ENCODE measurements around the gene TMEM248. TPM values are rescaled to one million over a fixed set of nuclear protein-coding genes. Genes with fewer than 3 reads are reported as not detected.

Gene TMEM248
- total and polyA plus RNA-seq, 2 of the 8 experiments (the other 6 are each of a cell fraction or from before 2014, with no cell fraction given) = 63.6 to 126 TPM

DNA sequence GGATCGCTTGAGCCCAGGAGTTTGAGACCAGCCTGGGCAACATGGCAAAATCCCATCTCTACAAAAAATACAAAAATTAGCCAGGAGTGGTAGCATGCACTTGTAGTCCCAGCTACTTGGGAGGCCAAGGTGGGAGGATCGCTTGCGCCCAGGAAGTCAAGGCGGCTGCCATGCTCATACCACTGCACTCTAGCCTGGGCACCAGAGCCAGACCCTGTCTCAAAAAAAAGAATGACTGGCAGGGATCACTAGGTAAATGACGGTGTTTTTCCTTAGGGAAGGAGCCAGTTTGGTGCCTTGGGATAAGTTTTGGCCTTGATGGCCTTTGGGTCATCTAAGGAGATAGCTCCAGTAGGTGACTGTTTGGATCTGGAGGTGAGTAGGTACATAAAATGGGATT, 8.9 kb downstream of the TMEM248 start:
- Histone ChIP-seq H2AK5ac (ENCODE audit: low read depth, low read length) (no peak overlapping the region), H3K18ac (ENCODE audit: extremely low read depth, low read length) (no peak overlapping the region), H2BK15ac (ENCODE audit: low read length) (no peak overlapping the region), H4K8ac (ENCODE audit: extremely low read depth, insufficient read depth, low read length) (no peak overlapping the region), H2AFZ (ENCODE audit: low read length) (no peak overlapping the region), H3K79me2 (ENCODE audit: control insufficient read depth in 1 of 2, insufficient read depth in 2 of 2, low read length in 2 of 2) (peaks cover 2 to 93% of the 10 kb centered on the region in 2 experiments), H3K14ac (ENCODE audit: insufficient read length) (no peak overlapping the region), H3K23me2 (ENCODE audit: low read depth, low read length) (no peaks in the 10 kb centered on the region), H3K4ac (replicated peaks; ENCODE audit: insufficient read length, low read depth, low read length) (no peak overlapping the region), H3K9ac (replicated peaks in 1 of 4; ENCODE audit: extremely low read depth in 1 of 4, low read depth in 3 of 4, low read length in 3 of 4) (no peak overlapping the region), H2BK12ac (ENCODE audit: low read depth, low read length) (no peak overlapping the region), H3K27ac (ENCODE audit: low read depth, low read length) (no peak overlapping the region), H2BK5ac (ENCODE audit: low read depth, low read length) (peak overlapping the region; percentile 71; the same call in 1 of the 2 replicates), H3K4me1 (replicated peaks in 1 of 4; ENCODE audit: control insufficient read depth in 3 of 4, insufficient read depth in 4 of 4, low read length in 3 of 4) (peaks cover 3 to 8% (median 4%) of the 10 kb centered on the region in 4 experiments; a peak in 6 of 7 replicates), H3K4me3 (ENCODE audit: extremely low read depth in 1 of 4, insufficient read depth in 2 of 4, low read depth in 3 of 4, low read length in 4 of 4) (no peak overlapping the region), H2BK120ac (replicated peaks; ENCODE audit: low read depth, low read length) (no peak overlapping the region), H3K79me1 (ENCODE audit: low read depth, low read length) (peaks cover 10% of the 10 kb centered on the region), H4K5ac (ENCODE audit: insufficient read length, low read depth, low read length) (no peak overlapping the region), H2BK20ac (ENCODE audit: low read length) (no peak overlapping the region), H4K20me1 (replicated peaks in 1 of 2; ENCODE audit: control insufficient read depth in 1 of 2, insufficient read depth in 2 of 2, low read length in 2 of 2) (peaks cover 4 to 11% of the 10 kb centered on the region in 2 experiments), H3K36me3 (ENCODE audit: control insufficient read depth in 2 of 4, insufficient read depth in 4 of 4, low read length in 3 of 4) (peaks cover 0 to 4% (median 0%) of the 10 kb centered on the region in 4 experiments; a peak in 2 of 8 replicates), H3K4me2 (ENCODE audit: insufficient read depth in 1 of 2, low read depth in 2 of 2, low read length in 2 of 2) (peak overlapping the region; percentile 38 to 47), H3K9me3 (ENCODE audit: insufficient read depth in 2 of 2, low read depth in 1 of 2, low read length in 1 of 2) (no peaks in the 10 kb centered on the region), H3K23ac (ENCODE audit: insufficient read length) (no peak overlapping the region), H4K91ac (replicated peaks; ENCODE audit: insufficient read length, low read length) (no peak overlapping the region), H3K56ac (replicated peaks; ENCODE audit: insufficient read length, low read depth, low read length) (no peak overlapping the region), H3K27me3 (replicated peaks in 1 of 4; ENCODE audit: control insufficient read depth in 3 of 4, extremely low read depth in 1 of 4, insufficient read depth in 3 of 4, low read length in 3 of 4) (no peaks in the 10 kb centered on the region)
- ChIA-PET POLR2A (ENCODE audit: partially characterized antibody) (interaction anchor here (0.9 to 2.0 kb wide), 2 partner anchors 8 to 9 kb away, joined by 3 to 8 read pairs; partner anchors contain the start of gene TMEM248), CTCF (ENCODE audit: partially characterized antibody) (interaction anchor here (0.6 to 1.5 kb wide), 4 partner anchors 10 to 35 kb away, joined by 3 to 4 read pairs (median 3); no protein-coding TSS in a partner anchor)
- DNase-seq (ENCODE audit: low read depth in 1 of 2, low spot score in 2 of 2) (no peak), FAIRE-seq (no peak)
- WGBS, 2 experiments (ENCODE audit: extremely low coverage in 1 of 2, insufficient coverage in 1 of 2, insufficient read length in 1 of 2, insufficient replicate concordance in 2 of 2, low coverage in 1 of 2, low lambda C conversion rate in 2 of 2, missing lambda C conversion rate in 1 of 2) = 86% methylated on average over 5 of the region's 5 CpGs; no CpG with 5 or more reads in 1 of the 2 experiments

All from H1 (cell line).